ENCODE results near the gene NPAS3. TPM values are rescaled to one million over a fixed set of nuclear protein-coding genes. Genes with fewer than 3 reads are reported as not detected.

NPAS3 gene
- total and polyA plus RNA-seq, 2 donors (not counting 1 experiment from before 2014, with no cell fraction given): 0.10 to 0.50 TPM

GRCh38 chr14:33198684-33199083 lies 260.0 kb downstream of the NPAS3 start:
- TF ChIP-seq CTCF (conservative IDR thresholded peaks at IDR 0.05 in 1 of 2, IDR thresholded peaks at IDR 0.05 in 1 of 2; ENCODE audit: low read depth in 1 of 2, low read length in 2 of 2) (no peak), EZH2 (IDR thresholded peaks at IDR 0.05; ENCODE audit: low read length, missing control alignments) (no peak)
- Histone ChIP-seq H3K36me3 (ENCODE audit: control insufficient read depth, insufficient read depth, low read length) (no peaks in the 10 kb centered on the region), H2AFZ (ENCODE audit: low read length) (no peak overlapping the region), H3K9me3 (ENCODE audit: control insufficient read depth, insufficient read depth, low read depth, low read length) (no peaks in the 10 kb centered on the region), H3K4me1 (ENCODE audit: control insufficient read depth, extremely low read depth, insufficient read depth, low read length) (no peaks in the 10 kb centered on the region), H3K79me2 (ENCODE audit: control insufficient read depth, insufficient read depth, low read length) (no peaks in the 10 kb centered on the region), H3K27me3 (ENCODE audit: control insufficient read depth, insufficient read depth, low read length) (no peaks in the 10 kb centered on the region), H3K9ac (ENCODE audit: insufficient read depth, low read length) (no peak overlapping the region), H4K20me1 (ENCODE audit: control insufficient read depth, extremely low read depth, insufficient read depth, low read length) (no peaks in the 10 kb centered on the region), H3K4me3 (replicated peaks in 1 of 4; ENCODE audit: control extremely low read depth in 1 of 4, insufficient read depth in 1 of 4, low read depth in 3 of 4, low read length in 4 of 4) (no peak overlapping the region), H3K27ac (ENCODE audit: insufficient read depth, low read length) (no peak overlapping the region), H3K4me2 (ENCODE audit: extremely low read depth, insufficient read depth, low read length) (no peak overlapping the region)
- no peak for DNase-seq (ENCODE audit: low read depth in 2 of 2)

- Histone ChIP-seq H3K27me3 (ENCODE audit: control insufficient read depth, insufficient read depth, low read length) (no peaks in the 10 kb centered on the region), H3K4me1 (ENCODE audit: control insufficient read depth, extremely low read depth, insufficient read depth, low read length) (no peaks in the 10 kb centered on the region), H3K36me3 (ENCODE audit: control insufficient read depth, insufficient read depth, low read length) (no peaks in the 10 kb centered on the region), H3K27ac (ENCODE audit: insufficient read depth, low read length) (no peak overlapping the region), H3K9ac (ENCODE audit: insufficient read depth, low read length) (no peak overlapping the region), H2AFZ (ENCODE audit: low read length) (no peak overlapping the region), H3K9me3 (ENCODE audit: control insufficient read depth, insufficient read depth, low read depth, low read length) (no peaks in the 10 kb centered on the region), H4K20me1 (ENCODE audit: control insufficient read depth, extremely low read depth, insufficient read depth, low read length) (no peaks in the 10 kb centered on the region), H3K79me2 (ENCODE audit: control insufficient read depth, insufficient read depth, low read length) (no peaks in the 10 kb centered on the region), H3K4me2 (ENCODE audit: extremely low read depth, insufficient read depth, low read length) (no peak overlapping the region), H3K4me3 (replicated peaks in 1 of 4; ENCODE audit: control extremely low read depth in 1 of 4, insufficient read depth in 1 of 4, low read depth in 3 of 4, low read length in 4 of 4) (no peak overlapping the region)
- TF ChIP-seq CTCF (conservative IDR thresholded peaks at IDR 0.05 in 1 of 2, IDR thresholded peaks at IDR 0.05 in 1 of 2; ENCODE audit: low read depth in 1 of 2, low read length in 2 of 2) (no peak), EZH2 (IDR thresholded peaks at IDR 0.05; ENCODE audit: low read length, missing control alignments) (no peak)
- DNase-seq (ENCODE audit: low read depth in 2 of 2): no peak
Observed at GRCh38 chr14:33201116-33201515, 262.4 kb downstream of the NPAS3 start.

- Histone ChIP-seq H3K27me3 (ENCODE audit: control insufficient read depth, insufficient read depth, low read length) (no peaks in the 10 kb centered on the region), H3K4me1 (ENCODE audit: control insufficient read depth, extremely low read depth, insufficient read depth, low read length) (no peaks in the 10 kb centered on the region), H2AFZ (ENCODE audit: low read length) (no peak overlapping the region), H3K27ac (ENCODE audit: insufficient read depth, low read length) (no peak overlapping the region), H3K36me3 (ENCODE audit: control insufficient read depth, insufficient read depth, low read length) (no peaks in the 10 kb centered on the region), H3K79me2 (ENCODE audit: control insufficient read depth, insufficient read depth, low read length) (no peaks in the 10 kb centered on the region), H3K4me3 (replicated peaks in 1 of 4; ENCODE audit: control extremely low read depth in 1 of 4, insufficient read depth in 1 of 4, low read depth in 3 of 4, low read length in 4 of 4) (no peak overlapping the region), H4K20me1 (ENCODE audit: control insufficient read depth, extremely low read depth, insufficient read depth, low read length) (no peaks in the 10 kb centered on the region), H3K4me2 (ENCODE audit: extremely low read depth, insufficient read depth, low read length) (no peak overlapping the region), H3K9ac (ENCODE audit: insufficient read depth, low read length) (no peak overlapping the region), H3K9me3 (ENCODE audit: control insufficient read depth, insufficient read depth, low read depth, low read length) (no peaks in the 10 kb centered on the region)
- TF ChIP-seq CTCF (conservative IDR thresholded peaks at IDR 0.05 in 1 of 2, IDR thresholded peaks at IDR 0.05 in 1 of 2; ENCODE audit: low read depth in 1 of 2, low read length in 2 of 2) (no peak), EZH2 (IDR thresholded peaks at IDR 0.05; ENCODE audit: low read length, missing control alignments) (no peak)
- peak in 1 of 2 donors; percentile 30 for DNase-seq (ENCODE audit: low read depth in 2 of 2)
Observed at GRCh38 chr14:33206981-33207380, 268.3 kb downstream of the NPAS3 start.
